GM19395 (cell line): ENCODE measurements around the gene SLC39A11.
"Not testable (repeated sequence)": the region's sequence is repeated elsewhere in the genome, so short reads cannot be mapped to it uniquely, and the experiment has no call there.

Experiments used
- ATAC-seq: cut with Tn5 transposase; IDR thresholded peaks from one replicate; pipeline ENCODE4 v1.9.1; 2021; ENCODE audit warnings: mild to moderate bottlenecking, moderate library complexity; ENCODE audit not compliant: unreplicated experiment

Gene SLC39A11

GRCh38 chr17:72953621-72954020 is 138.9 kb downstream of the SLC39A11 start:
- ATAC-seq, result no peak

GRCh38 chr17:72952641-72953315 is 139.7 kb downstream of the SLC39A11 start:
- ATAC-seq, result no peak

- no peak for ATAC-seq
These were observed 140.3 kb downstream of the SLC39A11 start for GRCh38 chr17:72952220-72952619.

- ATAC-seq, result no peak
These were observed 142.1 kb downstream of the SLC39A11 start for GRCh38 chr17:72950242-72950931.

- no peak for ATAC-seq
These were observed 144.4 kb downstream of the SLC39A11 start for GRCh38 chr17:72948115-72948514.

GRCh38 chr17:72947475-72947874 is 145.0 kb downstream of the SLC39A11 start:
- no peak for ATAC-seq

GRCh38 chr17:72946696-72947095 is 145.8 kb downstream of the SLC39A11 start:
- ATAC-seq, result no peak

- no peak for ATAC-seq
These were observed 146.3 kb downstream of the SLC39A11 start for GRCh38 chr17:72946156-72946555.

- no peak for ATAC-seq
These were observed 147.0 kb downstream of the SLC39A11 start for GRCh38 chr17:72945473-72945872.

GRCh38 chr17:72943826-72944689 is 148.4 kb downstream of the SLC39A11 start:
- ATAC-seq, result no peak

GRCh38 chr17:72942579-72942978 is 149.9 kb downstream of the SLC39A11 start:
- ATAC-seq, result no peak

- ATAC-seq, result no peak
These were observed 152.0 kb downstream of the SLC39A11 start for GRCh38 chr17:72940496-72940895.

- no peak for ATAC-seq
These were observed 154.0 kb downstream of the SLC39A11 start for GRCh38 chr17:72938482-72938881.

GRCh38 chr17:72937707-72938106 is 154.8 kb downstream of the SLC39A11 start:
- no peak for ATAC-seq

- not testable (repeated sequence) for ATAC-seq
These were observed 155.2 kb downstream of the SLC39A11 start for GRCh38 chr17:72937254-72937653.

- ATAC-seq, result no peak
These were observed 156.5 kb downstream of the SLC39A11 start for GRCh38 chr17:72935984-72936383.

- no peak for ATAC-seq
These were observed 157.6 kb downstream of the SLC39A11 start for GRCh38 chr17:72934927-72935326.

GRCh38 chr17:72931635-72932034 is 160.9 kb downstream of the SLC39A11 start:
- peak; percentile 68 for ATAC-seq

- ATAC-seq, result peak; percentile 76
These were observed 161.3 kb downstream of the SLC39A11 start for GRCh38 chr17:72931163-72931562.

GRCh38 chr17:72930031-72930430 is 162.5 kb downstream of the SLC39A11 start:
- no peak for ATAC-seq

GRCh38 chr17:72928454-72929136 is 163.9 kb downstream of the SLC39A11 start:
- no peak for ATAC-seq
